Activated naive CD4-positive, alpha-beta T cell treated with anti-CD3 and anti-CD28 coated beads, Interleukin-2, amount 10 ng/mL, durations not matched to agents 7 days and 5 days (primary cell): ENCODE results near the gene FAM3D.
"Not testable (repeated sequence)": the region's sequence is repeated elsewhere in the genome, so short reads cannot be mapped to it uniquely, and the experiment has no call there.

Experiments used
- CTCF ChIA-PET: fragments of 350-600 bp; sonication (Branson Sonifier 250); formaldehyde crosslinking; loops from one replicate; lab custom pipeline; 2021; ENCODE audit warnings: antibody characterized with exemption; lab: Charles Lee
- DNase-seq: peaks from one replicate; pipeline ENCODE4 v3.0.0-alpha.2; 2020
- H3K27ac Mint-ChIP-seq: one replicate; pipeline ENCODE4 v1.8.0; 2021; ENCODE audit warnings: mild to moderate bottlenecking, moderate library complexity, mixed read lengths
- H3K27me3 Mint-ChIP-seq: one replicate; pipeline ENCODE4 v1.8.0; 2021; ENCODE audit warnings: mild to moderate bottlenecking, mixed read lengths
- H3K36me3 Mint-ChIP-seq: one replicate; pipeline ENCODE4 v1.8.0; 2021; ENCODE audit warnings: mixed read lengths
- H3K4me1 Mint-ChIP-seq: one replicate; pipeline ENCODE4 v1.8.0; 2021; ENCODE audit warnings: mixed read lengths
- H3K4me3 Mint-ChIP-seq: one replicate; pipeline ENCODE4 v1.8.0; 2021; ENCODE audit warnings: mild to moderate bottlenecking, moderate library complexity, mixed read lengths
- H3K9me3 Mint-ChIP-seq: one replicate; pipeline ENCODE4 v1.8.0; 2021; ENCODE audit warnings: mixed read lengths

Gene FAM3D, protein sequence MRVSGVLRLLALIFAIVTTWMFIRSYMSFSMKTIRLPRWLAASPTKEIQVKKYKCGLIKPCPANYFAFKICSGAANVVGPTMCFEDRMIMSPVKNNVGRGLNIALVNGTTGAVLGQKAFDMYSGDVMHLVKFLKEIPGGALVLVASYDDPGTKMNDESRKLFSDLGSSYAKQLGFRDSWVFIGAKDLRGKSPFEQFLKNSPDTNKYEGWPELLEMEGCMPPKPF

GRCh38 chr3:58666683-58667082 lies at the start of gene FAM3D:
TSS of gene FAM3D (minus strand) at chr3:58666774. CDS start at chr3:58655563, 11,211 bp downstream.
- CTCF ChIA-PET, result no interaction called here
- Mint-ChIP-seq H3K4me3 (no peak within 1 kb of the TSS), H3K4me1 (no peaks in the 10 kb centered on the region), H3K9me3 (no peaks in the 10 kb centered on the region), H3K27ac (no peak within 1 kb of the TSS), H3K36me3 (no peaks in the 10 kb centered on the region), H3K27me3 (no peaks in the 10 kb centered on the region)
- DNase-seq, result no peak

DNA sequence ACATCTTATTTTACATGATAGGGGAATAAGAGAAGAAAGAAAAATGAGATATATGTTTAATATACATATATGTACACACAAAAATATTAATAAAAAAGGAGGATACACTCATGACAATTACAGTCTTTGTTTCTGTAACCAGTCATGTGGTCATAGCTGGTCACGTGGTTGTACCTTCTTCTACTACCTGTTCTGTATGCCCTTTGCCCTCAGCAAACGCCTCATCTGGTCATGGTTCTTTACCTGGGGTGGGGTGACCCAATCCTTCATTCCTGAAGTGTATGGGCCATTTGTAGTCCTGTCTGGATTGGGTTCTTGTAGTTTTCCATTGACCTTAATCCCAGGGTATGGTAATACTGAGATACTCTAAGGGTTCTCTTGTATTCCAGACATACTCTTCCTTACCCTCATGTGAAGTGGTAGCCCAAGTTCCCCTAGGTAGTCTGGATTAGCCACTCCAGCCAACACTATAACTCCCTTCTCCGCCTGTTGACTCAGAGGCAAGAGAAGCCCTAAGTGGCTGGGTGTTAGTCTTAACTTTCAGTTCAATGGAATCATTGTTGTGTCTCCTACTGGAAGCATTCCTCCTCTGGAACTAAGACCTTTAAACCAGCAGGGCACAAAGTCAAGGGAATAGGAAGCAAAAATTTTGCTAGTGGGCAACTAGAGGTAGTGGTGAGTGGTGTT lies 47.3 kb upstream of the FAM3D start:
- no peak overlapping the region for H3K4me3 Mint-ChIP-seq
- no peak for DNase-seq
- CTCF ChIA-PET, result no interaction called here
- H3K27ac Mint-ChIP-seq, result no peak overlapping the region
- H3K9me3 Mint-ChIP-seq, result no peaks in the 10 kb centered on the region
- no peaks in the 10 kb centered on the region for H3K4me1 Mint-ChIP-seq
- no peaks in the 10 kb centered on the region for H3K36me3 Mint-ChIP-seq
- H3K27me3 Mint-ChIP-seq, result peaks cover 6% of the 10 kb centered on the region

- H3K9me3 Mint-ChIP-seq, result no peaks in the 10 kb centered on the region
- no peak overlapping the region for H3K27ac Mint-ChIP-seq
- CTCF ChIA-PET, result no interaction called here
- peaks cover 6% of the 10 kb centered on the region for H3K27me3 Mint-ChIP-seq
- no peaks in the 10 kb centered on the region for H3K4me1 Mint-ChIP-seq
- H3K36me3 Mint-ChIP-seq, result no peaks in the 10 kb centered on the region
- H3K4me3 Mint-ChIP-seq, result no peak overlapping the region
- DNase-seq, result no peak
These were observed 45.3 kb upstream of the FAM3D start for GRCh38 chr3:58711871-58712270.

DNA sequence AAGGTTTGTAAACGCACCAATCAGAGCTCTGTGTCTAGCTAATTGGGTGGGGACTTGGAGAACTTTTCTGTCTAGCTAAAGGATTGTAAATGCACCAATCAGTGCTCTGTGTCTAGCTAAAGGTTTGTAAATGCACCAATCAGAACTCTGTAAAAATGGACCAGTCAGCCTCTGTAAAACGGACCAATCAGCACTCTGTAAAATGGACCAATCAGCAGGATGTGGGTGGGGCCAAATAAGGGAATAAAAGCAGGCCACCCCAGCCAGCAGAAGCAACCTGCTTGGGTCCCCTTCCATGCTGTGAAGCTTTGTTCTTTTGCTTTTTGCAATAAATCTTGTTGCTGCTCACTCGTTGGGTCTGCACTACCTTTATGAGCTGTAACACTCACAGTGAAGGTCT lies 42.4 kb upstream of the FAM3D start:
- H3K27ac Mint-ChIP-seq, DNase-seq, H3K4me3 Mint-ChIP-seq, H3K36me3 Mint-ChIP-seq, H3K27me3 Mint-ChIP-seq, CTCF ChIA-PET, H3K4me1 Mint-ChIP-seq, H3K9me3 Mint-ChIP-seq: not testable (repeated sequence)

DNA sequence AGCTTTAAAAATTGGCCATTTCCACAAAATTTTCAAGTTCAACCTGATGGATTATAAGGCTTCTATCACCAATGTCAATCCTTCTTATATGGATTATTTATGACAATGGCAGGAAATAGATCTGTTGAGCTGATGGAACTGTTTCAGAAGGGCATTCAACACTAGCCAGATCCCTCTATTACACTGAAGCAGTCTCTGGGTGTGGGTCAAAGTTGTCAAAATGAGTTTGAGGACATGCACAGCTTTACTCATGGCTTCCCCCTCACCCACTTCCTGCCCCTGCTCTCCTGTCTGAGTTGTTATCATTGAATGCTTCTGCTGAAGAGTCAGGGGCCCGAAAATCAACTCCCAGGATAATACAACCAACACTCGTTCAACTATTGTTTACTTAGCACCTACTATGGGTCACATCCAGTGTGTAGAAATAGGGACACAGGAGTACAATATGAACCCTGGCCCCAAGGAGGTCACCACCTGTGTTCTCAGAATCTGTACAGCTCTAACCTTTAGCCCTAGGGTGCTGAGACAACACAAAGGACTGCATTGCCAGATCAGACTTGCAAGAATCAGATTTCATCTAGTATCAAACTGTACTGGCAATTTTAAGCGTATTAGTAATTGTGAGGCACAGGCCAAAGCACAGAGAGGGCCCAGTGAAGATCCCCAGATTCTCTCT lies 41.7 kb upstream of the FAM3D start:
- DNase-seq, result no peak
- no peaks in the 10 kb centered on the region for H3K9me3 Mint-ChIP-seq
- no peak overlapping the region for H3K4me3 Mint-ChIP-seq
- H3K36me3 Mint-ChIP-seq, result no peaks in the 10 kb centered on the region
- no peaks in the 10 kb centered on the region for H3K4me1 Mint-ChIP-seq
- H3K27me3 Mint-ChIP-seq, result peaks cover 6% of the 10 kb centered on the region
- H3K27ac Mint-ChIP-seq, result no peak overlapping the region
- CTCF ChIA-PET, result no interaction called here

DNA sequence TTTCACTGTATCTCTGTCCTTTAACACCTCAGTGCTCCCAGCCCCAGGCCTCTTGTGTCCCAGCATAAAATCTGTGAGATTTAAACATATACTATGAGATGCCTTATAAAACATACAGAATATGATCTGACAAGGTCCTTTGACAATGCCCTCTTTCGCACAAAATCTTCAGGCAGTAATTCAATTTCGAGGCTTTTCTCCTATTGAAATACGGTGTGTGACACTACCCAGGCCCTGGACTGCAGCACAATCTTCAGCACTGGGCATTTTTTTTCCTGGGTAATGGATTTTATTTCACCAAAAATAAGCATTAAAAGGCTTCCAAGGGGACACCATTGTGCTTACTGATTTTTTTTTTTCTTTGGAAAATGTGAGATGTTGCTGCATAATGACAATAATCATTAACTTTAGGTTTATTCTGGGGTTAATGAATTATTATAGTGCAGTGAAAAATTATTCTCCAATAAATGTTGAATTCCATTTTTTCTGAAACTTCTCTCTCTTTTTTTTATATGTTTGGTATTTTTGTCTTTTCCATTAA lies 40.9 kb upstream of the FAM3D start:
- Mint-ChIP-seq H3K9me3 (no peaks in the 10 kb centered on the region), H3K27ac (no peak overlapping the region), H3K4me1 (no peaks in the 10 kb centered on the region), H3K27me3 (peaks cover 3% of the 10 kb centered on the region), H3K4me3 (no peak overlapping the region), H3K36me3 (no peaks in the 10 kb centered on the region)
- CTCF ChIA-PET, result no interaction called here
- no peak for DNase-seq

GRCh38 chr3:58706395-58707167 lies 40.0 kb upstream of the FAM3D start:
- Mint-ChIP-seq H3K4me3 (no peak overlapping the region), H3K27me3 (no peaks in the 10 kb centered on the region), H3K36me3 (no peaks in the 10 kb centered on the region), H3K27ac (no peak overlapping the region), H3K9me3 (no peaks in the 10 kb centered on the region), H3K4me1 (no peaks in the 10 kb centered on the region)
- no peak for DNase-seq
- CTCF ChIA-PET, result no interaction called here

DNA sequence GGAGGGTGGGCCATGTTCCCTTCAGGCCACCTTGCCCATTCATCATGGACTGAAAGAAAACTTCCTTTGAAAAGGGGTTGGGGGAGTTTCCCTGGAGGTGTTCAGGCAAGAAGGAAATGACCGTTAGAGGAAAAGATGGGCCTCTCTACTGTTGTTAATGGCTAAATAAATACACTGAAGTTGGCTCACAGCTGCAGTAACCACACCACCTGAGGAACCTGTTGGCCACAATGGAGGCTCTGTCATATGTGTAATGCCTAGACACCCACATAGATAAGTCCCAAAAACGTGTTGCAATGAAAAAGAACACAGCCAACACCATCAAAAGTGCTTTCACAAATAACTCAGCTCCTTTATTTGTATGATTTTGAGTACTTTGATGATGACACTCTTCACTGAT lies 38.2 kb upstream of the FAM3D start:
- H3K27ac Mint-ChIP-seq, result no peak overlapping the region
- no peak overlapping the region for H3K4me3 Mint-ChIP-seq
- no peaks in the 10 kb centered on the region for H3K36me3 Mint-ChIP-seq
- DNase-seq, result no peak
- H3K4me1 Mint-ChIP-seq, result no peaks in the 10 kb centered on the region
- peaks cover 3% of the 10 kb centered on the region for H3K27me3 Mint-ChIP-seq
- no peaks in the 10 kb centered on the region for H3K9me3 Mint-ChIP-seq
- CTCF ChIA-PET, result no interaction called here

- DNase-seq, H3K27ac Mint-ChIP-seq, CTCF ChIA-PET, H3K4me1 Mint-ChIP-seq, H3K9me3 Mint-ChIP-seq, H3K27me3 Mint-ChIP-seq, H3K4me3 Mint-ChIP-seq, H3K36me3 Mint-ChIP-seq: not testable (repeated sequence)
These were observed 37.7 kb upstream of the FAM3D start for GRCh38 chr3:58704304-58704703.

DNA sequence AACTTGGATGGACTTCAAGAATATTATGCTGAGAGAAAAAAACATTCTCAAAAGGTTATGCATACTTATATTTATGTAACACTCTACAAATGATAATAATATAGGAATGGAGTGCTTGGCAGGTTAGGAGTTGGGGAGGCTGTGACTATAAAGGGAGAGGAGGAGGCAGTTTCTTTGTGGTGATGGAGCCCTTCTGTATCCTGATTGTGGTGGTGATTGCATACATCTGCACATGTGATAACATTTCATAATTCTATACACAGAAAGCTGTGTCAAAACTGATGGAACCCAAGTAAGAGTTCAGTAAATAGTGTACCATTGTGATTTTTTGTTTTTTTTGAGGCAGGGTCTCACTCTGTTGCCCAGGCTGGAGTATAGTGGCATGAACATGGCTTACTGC lies 31.7 kb upstream of the FAM3D start:
- Mint-ChIP-seq H3K4me3 (no peak overlapping the region), H3K27ac (no peak overlapping the region), H3K4me1 (peaks cover 7% of the 10 kb centered on the region), H3K27me3 (peaks cover 3% of the 10 kb centered on the region), H3K9me3 (peaks cover 6% of the 10 kb centered on the region), H3K36me3 (no peaks in the 10 kb centered on the region)
- CTCF ChIA-PET, result no interaction called here
- DNase-seq, result no peak

GRCh38 chr3:58697561-58697960 lies 31.0 kb upstream of the FAM3D start:
- DNase-seq, result no peak
- no peak overlapping the region for H3K27ac Mint-ChIP-seq
- peaks cover 7% of the 10 kb centered on the region for H3K4me1 Mint-ChIP-seq
- H3K9me3 Mint-ChIP-seq, result peaks cover 6% of the 10 kb centered on the region
- no peaks in the 10 kb centered on the region for H3K36me3 Mint-ChIP-seq
- peaks cover 3% of the 10 kb centered on the region for H3K27me3 Mint-ChIP-seq
- CTCF ChIA-PET, result no interaction called here
- no peak overlapping the region for H3K4me3 Mint-ChIP-seq

- H3K27ac Mint-ChIP-seq, H3K4me1 Mint-ChIP-seq, H3K27me3 Mint-ChIP-seq, CTCF ChIA-PET, H3K4me3 Mint-ChIP-seq, DNase-seq, H3K9me3 Mint-ChIP-seq, H3K36me3 Mint-ChIP-seq: not testable (repeated sequence)
These were observed 30.2 kb upstream of the FAM3D start for GRCh38 chr3:58696813-58697212.

GRCh38 chr3:58696093-58696492 lies 29.5 kb upstream of the FAM3D start:
- no peaks in the 10 kb centered on the region for H3K36me3 Mint-ChIP-seq
- no peaks in the 10 kb centered on the region for H3K27me3 Mint-ChIP-seq
- peaks cover 7% of the 10 kb centered on the region for H3K4me1 Mint-ChIP-seq
- peaks cover 13% of the 10 kb centered on the region for H3K9me3 Mint-ChIP-seq
- CTCF ChIA-PET, result no interaction called here
- H3K27ac Mint-ChIP-seq, result no peak overlapping the region
- no peak for DNase-seq
- no peak overlapping the region for H3K4me3 Mint-ChIP-seq

- H3K27me3 Mint-ChIP-seq, H3K4me3 Mint-ChIP-seq, H3K27ac Mint-ChIP-seq, H3K36me3 Mint-ChIP-seq, H3K4me1 Mint-ChIP-seq, DNase-seq, CTCF ChIA-PET: not testable (repeated sequence)
- peaks cover 14% of the 10 kb centered on the region for H3K9me3 Mint-ChIP-seq
These were observed 28.7 kb upstream of the FAM3D start for GRCh38 chr3:58695284-58695683.
